ENCODE data around the gene GNPTG.

- no peak for TF ChIP-seq POLR2AphosphoS5 (IDR thresholded peaks at IDR 0.05)
- TF ChIP-seq CTCF (IDR thresholded peaks at IDR 0.05), result no peak
- TF ChIP-seq POLR2A (IDR thresholded peaks at IDR 0.05), result no peak
Measured at GRCh38 chr16:1398826-1399581, 47.3 kb downstream of the GNPTG start.
